Measurements from ENCODE around the gene CD101.

GRCh38 chr1:116987256-116987555 lies 14.4 kb upstream of the CD101 start:
- TF ChIP-seq, protein P1, sequence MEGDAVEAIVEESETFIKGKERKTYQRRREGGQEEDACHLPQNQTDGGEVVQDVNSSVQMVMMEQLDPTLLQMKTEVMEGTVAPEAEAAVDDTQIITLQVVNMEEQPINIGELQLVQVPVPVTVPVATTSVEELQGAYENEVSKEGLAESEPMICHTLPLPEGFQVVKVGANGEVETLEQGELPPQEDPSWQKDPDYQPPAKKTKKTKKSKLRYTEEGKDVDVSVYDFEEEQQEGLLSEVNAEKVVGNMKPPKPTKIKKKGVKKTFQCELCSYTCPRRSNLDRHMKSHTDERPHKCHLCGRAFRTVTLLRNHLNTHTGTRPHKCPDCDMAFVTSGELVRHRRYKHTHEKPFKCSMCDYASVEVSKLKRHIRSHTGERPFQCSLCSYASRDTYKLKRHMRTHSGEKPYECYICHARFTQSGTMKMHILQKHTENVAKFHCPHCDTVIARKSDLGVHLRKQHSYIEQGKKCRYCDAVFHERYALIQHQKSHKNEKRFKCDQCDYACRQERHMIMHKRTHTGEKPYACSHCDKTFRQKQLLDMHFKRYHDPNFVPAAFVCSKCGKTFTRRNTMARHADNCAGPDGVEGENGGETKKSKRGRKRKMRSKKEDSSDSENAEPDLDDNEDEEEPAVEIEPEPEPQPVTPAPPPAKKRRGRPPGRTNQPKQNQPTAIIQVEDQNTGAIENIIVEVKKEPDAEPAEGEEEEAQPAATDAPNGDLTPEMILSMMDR (conservative IDR thresholded peaks at IDR 0.05; ENCODE audit: low read depth, low read length): no peak
- no peak for TF ChIP-seq EZH2 (IDR thresholded peaks at IDR 0.05; ENCODE audit: borderline replicate concordance, low read depth, low read length, poor library complexity, severe bottlenecking)

Measured in A673 (cell line).